OCI-LY3 (cell line): Measurements from ENCODE around the gene ANGPTL4.
A peak's percentile ranks its signal among the peaks of the same experiment; 100 is the strongest.

Experiments
- H2AFZ ChIP-seq: fragments of 200-600, 300-600 bp; shearing (Covaris generic); 2 replicates; pipeline ENCODE4 v1.6.0; 2014; ENCODE audit warnings: antibody characterized with exemption, low read depth, low read length
- H3K27ac ChIP-seq: fragments of 200-600, 300-600 bp; sonication (generic); 2 replicates; pipeline ENCODE4 v1.5.1; 2014; ENCODE audit warnings: mild to moderate bottlenecking, low read length, moderate library complexity, mixed read lengths
- H3K27me3 ChIP-seq: fragments of 200-600, 300-600 bp; sonication (generic); 2 replicates; pipeline ENCODE4 v1.6.1; 2014; ENCODE audit warnings: low read depth, low read length, mixed read lengths
- H3K36me3 ChIP-seq: fragments of 200-600, 300-600 bp; sonication (generic); replicated peaks from 2 replicates; pipeline ENCODE3; 2014; ENCODE audit warnings: low read depth, low read length, mixed read lengths
- H3K4me1 ChIP-seq: fragments of 300-600, 200-600 bp; sonication (generic); 2 replicates; pipeline ENCODE4 v1.6.1; 2014; ENCODE audit warnings: low read length, mixed read lengths
- H3K4me2 ChIP-seq: fragments of 200-600, 300-600 bp; sonication (generic); 2 replicates; pipeline ENCODE4 v1.6.1; 2014; ENCODE audit warnings: low read length, mixed read lengths
- H3K4me3 ChIP-seq: fragments of 300-600, 200-600 bp; sonication (generic); 2 replicates; pipeline ENCODE4 v1.5.1; 2014; ENCODE audit warnings: antibody characterized with exemption, mild to moderate bottlenecking, low read length, moderate library complexity
- H3K79me2 ChIP-seq: fragments of 300-600, 200-600 bp; shearing (Covaris generic); 2 replicates; pipeline ENCODE4 v1.6.1; 2014; ENCODE audit warnings: mild to moderate bottlenecking, low read length, mixed read lengths
- H3K9ac ChIP-seq: fragments of 300-600, 200-600 bp; shearing (Covaris generic); 2 replicates; pipeline ENCODE4 v1.6.0; 2014; ENCODE audit warnings: mild to moderate bottlenecking, low read length, moderate library complexity
- H3K9me3 ChIP-seq: fragments of 200-600, 300-600 bp; shearing (Covaris generic); 2 replicates; pipeline ENCODE4 v1.6.1; 2014; ENCODE audit warnings: low read length, mixed read lengths; ENCODE audit not compliant: insufficient read depth
- H4K20me1 ChIP-seq: fragments of 200-600, 300-600 bp; sonication (generic); 2 replicates; pipeline ENCODE4 v1.6.1; 2016; ENCODE audit warnings: low read length, mixed read lengths; ENCODE audit not compliant: insufficient read depth
- CTCF ChIP-seq: fragments of 200-600, 300-600 bp; sonication (generic); IDR thresholded peaks from 2 replicates; pipeline ENCODE4 v1.5.1; 2014; ENCODE audit warnings: antibody characterized with exemption, low read length, low read depth
- EZH2phosphoT487 ChIP-seq: fragments of 200-600 bp; shearing (Covaris generic); IDR thresholded peaks from 2 replicates; pipeline ENCODE4 v1.6.1; 2018; ENCODE audit warnings: antibody characterized with exemption, mixed run types, low read depth

Gene ANGPTL4

GRCh38 chr19:8389891-8390616, 26.1 kb downstream of the ANGPTL4 start, which contains the start of gene RAB11B:
Gene RAB11B, plus strand, starts transcription at chr19:8390360. Its CDS starts 57 bp downstream, at chr19:8390417.
- no peaks in the 10 kb centered on the region for H3K36me3 ChIP-seq
- peak within 1 kb of the TSS; percentile 85 for H3K4me3 ChIP-seq
- H2AFZ ChIP-seq = peak within 1 kb of the TSS; percentile 58
- H4K20me1 ChIP-seq = peaks cover 33% of the 10 kb centered on the region
- H3K4me2 ChIP-seq = peak within 1 kb of the TSS; percentile 66
- H3K79me2 ChIP-seq = peaks cover 40% of the 10 kb centered on the region
- peaks cover 5% of the 10 kb centered on the region for H3K4me1 ChIP-seq
- peak within 1 kb of the TSS; percentile 97 for H3K9ac ChIP-seq
- H3K9me3 ChIP-seq = no peaks in the 10 kb centered on the region
- no peaks in the 10 kb centered on the region for H3K27me3 ChIP-seq
- peak within 1 kb of the TSS; percentile 85 for H3K27ac ChIP-seq
- TF ChIP-seq EZH2phosphoT487 (no peak), CTCF (no peak)

GRCh38 chr19:8390617-8390981, 26.6 kb downstream of the ANGPTL4 start:
- Histone ChIP-seq H3K4me1 (peaks cover 5% of the 10 kb centered on the region), H3K4me3 (peak overlapping the region; percentile 85), H3K27ac (peak overlapping the region; percentile 85), H3K9me3 (no peaks in the 10 kb centered on the region), H3K9ac (peak overlapping the region; percentile 97), H3K4me2 (peak overlapping the region; percentile 63), H3K79me2 (peaks cover 44% of the 10 kb centered on the region), H4K20me1 (peaks cover 36% of the 10 kb centered on the region), H2AFZ (no peak overlapping the region), H3K36me3 (no peaks in the 10 kb centered on the region), H3K27me3 (no peaks in the 10 kb centered on the region)
- TF ChIP-seq CTCF (no peak), EZH2phosphoT487 (no peak)

GRCh38 chr19:8391198-8392016, 27.5 kb downstream of the ANGPTL4 start:
- TF ChIP-seq EZH2phosphoT487 (no peak), CTCF (no peak)
- H3K27ac ChIP-seq = 0 out of 2 replicates have a peak overlapping the region, but pooled peaks have one; percentile 3

GRCh38 chr19:8392017-8392591, 28.1 kb downstream of the ANGPTL4 start:
- H3K27ac ChIP-seq = no peak overlapping the region
- H3K36me3 ChIP-seq = no peaks in the 10 kb centered on the region
- H3K27me3 ChIP-seq = no peaks in the 10 kb centered on the region
- no peaks in the 10 kb centered on the region for H3K9me3 ChIP-seq
- H3K79me2 ChIP-seq = peaks cover 57% of the 10 kb centered on the region
- H3K4me2 ChIP-seq = no peak overlapping the region
- H3K4me1 ChIP-seq = peaks cover 5% of the 10 kb centered on the region
- no peak overlapping the region for H2AFZ ChIP-seq
- no peak overlapping the region for H3K9ac ChIP-seq
- TF ChIP-seq EZH2phosphoT487 (no peak), CTCF (no peak)
- H4K20me1 ChIP-seq = peaks cover 49% of the 10 kb centered on the region
- H3K4me3 ChIP-seq = no peak overlapping the region

More at GRCh38 chr19:8391198-8392016, 27.5 kb downstream of the ANGPTL4 start:
- peaks cover 52% of the 10 kb centered on the region for H3K79me2 ChIP-seq
- no peaks in the 10 kb centered on the region for H3K9me3 ChIP-seq
- no peaks in the 10 kb centered on the region for H3K36me3 ChIP-seq
- no peak overlapping the region for H3K9ac ChIP-seq
- peak overlapping the region; percentile 85 for H3K4me3 ChIP-seq
- H3K4me2 ChIP-seq = peak overlapping the region; percentile 63
- H3K4me1 ChIP-seq = peaks cover 5% of the 10 kb centered on the region
- no peaks in the 10 kb centered on the region for H3K27me3 ChIP-seq
- peaks cover 44% of the 10 kb centered on the region for H4K20me1 ChIP-seq
- H2AFZ ChIP-seq = no peak overlapping the region
